ENCODE results near the gene INSYN2B.
"Not testable (repeated sequence)": the region's sequence is repeated elsewhere in the genome, so short reads cannot be mapped to it uniquely, and the experiment has no call there.

INSYN2B gene

DNA sequence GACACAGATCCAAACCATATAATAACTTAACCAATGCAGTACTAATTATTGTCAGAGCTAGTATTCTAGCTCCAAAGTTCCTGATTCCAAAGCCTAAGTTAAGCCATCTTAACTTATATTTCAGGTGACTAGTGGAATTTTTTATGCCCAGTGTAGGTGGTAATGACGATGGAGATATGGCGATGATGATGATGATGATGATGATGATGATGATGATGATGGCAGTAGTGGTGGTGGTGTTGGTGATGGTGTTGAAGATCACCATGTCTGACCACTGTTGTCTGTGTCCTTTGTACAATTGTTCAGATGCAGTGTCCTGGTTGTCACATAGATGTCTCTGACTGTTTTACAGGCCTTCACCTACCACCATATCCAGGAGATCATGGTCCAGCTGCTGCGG, 139.9 kb downstream of the INSYN2B start:
- DNase-seq, result no peak

DNA sequence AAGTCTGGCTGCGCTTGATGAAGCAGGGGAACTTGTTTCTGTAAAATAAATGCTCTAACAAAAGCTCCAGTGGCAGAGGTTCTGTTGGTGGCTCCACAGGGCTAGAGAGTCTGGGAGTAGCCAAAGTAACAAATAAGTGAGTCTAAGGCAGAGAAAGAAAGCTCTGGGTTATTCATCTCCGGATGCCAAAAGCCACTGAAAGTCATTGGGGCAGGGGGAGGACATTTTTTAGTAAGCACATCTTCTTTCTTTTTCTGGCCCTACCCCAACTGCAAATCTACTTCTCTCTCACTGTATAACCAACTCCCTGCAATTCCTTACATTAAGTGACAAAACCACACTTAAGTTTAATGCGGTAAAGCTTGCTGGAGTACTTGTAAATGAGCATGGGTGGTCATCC, 141.6 kb downstream of the INSYN2B start:
- DNase-seq, result no peak

DNA sequence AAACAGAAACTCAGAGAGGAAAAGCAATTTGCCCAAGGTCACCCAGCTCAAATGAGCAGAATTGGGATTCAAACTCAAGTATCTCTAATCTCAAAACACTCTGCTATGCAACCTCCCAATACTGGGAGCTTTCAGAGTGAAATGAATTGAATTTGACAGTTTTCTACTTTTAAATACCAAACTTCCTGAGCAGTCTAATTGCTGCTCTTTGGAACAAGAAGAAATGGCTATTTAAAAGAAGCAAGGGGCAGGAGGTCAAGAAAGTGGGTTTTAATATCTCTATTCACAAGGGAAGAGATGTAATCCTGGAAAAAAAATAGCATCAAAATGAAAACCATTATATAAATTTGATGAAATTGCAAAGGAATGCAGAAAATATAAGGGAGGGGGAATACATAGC, 142.6 kb downstream of the INSYN2B start:
- no peak for DNase-seq

DNA sequence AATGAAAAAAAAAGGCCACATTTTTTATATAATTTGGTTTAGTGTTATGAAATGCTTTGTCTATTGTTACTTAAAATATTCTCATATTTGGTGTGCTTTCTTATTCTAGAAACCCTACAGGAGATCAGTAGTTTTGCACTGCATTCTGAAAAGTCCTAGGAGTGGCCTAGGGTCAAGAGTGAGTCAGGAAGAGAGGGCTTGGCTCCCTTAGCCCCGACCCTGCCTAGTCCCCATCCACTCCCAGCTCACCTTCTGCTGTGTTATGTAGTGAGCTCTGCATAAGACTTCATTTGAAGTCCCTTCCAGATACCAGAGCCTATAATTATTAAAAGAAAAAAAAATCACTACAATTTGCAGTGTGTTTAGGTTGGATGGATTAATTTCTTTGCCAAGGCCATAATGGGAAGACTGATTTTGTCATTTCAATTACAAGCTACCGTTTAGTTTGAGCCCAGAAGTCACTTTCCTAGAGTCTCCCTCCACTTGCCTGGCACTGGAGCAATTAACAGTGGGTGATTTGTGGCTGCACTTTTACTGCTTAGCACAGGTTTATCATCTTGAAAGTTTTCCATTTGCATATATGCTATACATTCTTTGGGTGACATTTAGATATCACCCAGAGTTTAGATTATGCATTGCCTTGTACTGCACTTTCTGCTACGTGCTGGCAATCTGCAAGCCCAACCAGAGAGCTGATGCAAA, 143.3 kb downstream of the INSYN2B start:
- no peak for DNase-seq

DNA sequence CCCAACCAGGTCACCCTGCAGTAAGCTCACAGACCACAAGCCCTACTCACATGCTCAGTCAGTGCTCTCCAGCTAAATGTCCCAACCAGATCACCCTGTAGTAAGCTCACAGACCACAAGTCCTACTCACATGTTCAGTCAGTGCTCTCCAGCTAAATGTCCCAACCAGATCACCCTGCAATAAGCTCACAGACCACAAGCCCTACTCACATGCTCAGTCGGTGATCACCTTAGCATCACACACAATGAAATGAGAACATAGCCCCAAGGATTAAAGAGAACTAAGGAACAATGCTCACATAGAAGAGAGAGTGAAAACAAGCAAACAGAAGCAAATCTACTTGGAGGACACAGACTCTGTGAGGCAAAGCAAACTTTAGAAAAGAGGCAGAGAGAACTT, 145.8 kb downstream of the INSYN2B start:
- DNase-seq, result not testable (repeated sequence)

DNA sequence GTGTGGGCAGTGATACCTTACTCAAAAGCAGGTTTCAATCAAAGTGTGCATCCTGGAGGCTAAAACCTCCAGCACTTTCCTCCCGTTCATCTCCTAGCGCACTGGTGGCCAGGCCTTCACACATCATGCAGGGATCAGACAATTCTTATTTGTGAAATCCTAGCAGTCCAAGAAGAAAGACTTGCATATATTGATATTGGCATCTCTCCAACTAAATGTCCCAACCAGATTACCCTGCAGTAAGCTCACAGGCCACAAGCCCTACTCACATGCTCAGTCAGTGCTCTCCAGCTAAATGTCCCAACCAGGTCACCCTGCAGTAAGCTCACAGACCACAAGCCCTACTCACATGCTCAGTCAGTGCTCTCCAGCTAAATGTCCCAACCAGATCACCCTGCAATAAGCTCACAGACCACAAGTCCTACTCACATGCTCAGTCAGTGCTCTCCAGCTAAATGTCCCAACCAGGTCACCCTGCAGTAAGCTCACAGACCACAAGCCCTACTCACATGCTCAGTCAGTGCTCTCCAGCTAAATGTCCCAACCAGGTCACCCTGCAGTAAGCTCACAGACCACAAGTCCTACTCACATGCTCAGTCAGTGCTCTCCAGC, 146.5 kb downstream of the INSYN2B start:
- DNase-seq, result not testable (repeated sequence)

DNA sequence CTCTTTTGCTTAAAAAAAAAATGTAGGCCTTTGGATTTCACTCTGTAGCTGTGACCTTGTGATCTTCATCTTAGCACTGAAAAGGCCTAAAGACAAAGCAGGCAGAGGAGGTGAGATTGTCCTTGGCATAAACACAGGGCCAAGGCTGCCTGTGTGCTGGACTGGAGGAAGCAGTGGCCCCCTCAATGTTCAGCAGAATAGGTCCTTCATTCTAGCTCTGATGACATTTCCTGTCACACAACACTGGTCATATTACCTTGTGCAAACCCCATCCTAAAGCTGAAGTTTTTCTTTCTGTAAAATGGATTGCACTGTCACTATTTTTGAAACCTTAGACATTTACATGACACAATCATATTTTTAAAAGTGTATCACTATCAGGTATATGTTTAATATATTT, 147.4 kb downstream of the INSYN2B start:
- DNase-seq, result no peak

DNA sequence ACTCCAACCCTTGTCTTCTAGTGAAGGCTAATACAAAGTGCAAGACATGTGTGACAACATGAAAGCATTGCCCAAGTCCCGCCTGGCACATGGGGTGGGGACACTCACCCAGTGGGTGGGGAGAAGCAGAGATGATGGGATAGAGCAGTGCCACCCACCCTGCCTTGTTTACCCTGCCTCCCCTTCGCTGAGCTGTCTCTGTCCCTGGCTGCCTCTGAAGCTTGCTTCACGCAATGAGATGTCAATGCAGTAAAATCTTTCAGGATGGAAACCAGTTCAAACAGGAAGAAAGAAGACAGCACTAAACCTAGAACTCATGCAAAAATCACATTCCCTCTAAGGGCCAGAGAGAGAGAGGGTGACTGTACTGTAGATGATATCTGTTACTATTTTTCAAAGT, 148.0 kb downstream of the INSYN2B start:
- no peak for DNase-seq

DNA sequence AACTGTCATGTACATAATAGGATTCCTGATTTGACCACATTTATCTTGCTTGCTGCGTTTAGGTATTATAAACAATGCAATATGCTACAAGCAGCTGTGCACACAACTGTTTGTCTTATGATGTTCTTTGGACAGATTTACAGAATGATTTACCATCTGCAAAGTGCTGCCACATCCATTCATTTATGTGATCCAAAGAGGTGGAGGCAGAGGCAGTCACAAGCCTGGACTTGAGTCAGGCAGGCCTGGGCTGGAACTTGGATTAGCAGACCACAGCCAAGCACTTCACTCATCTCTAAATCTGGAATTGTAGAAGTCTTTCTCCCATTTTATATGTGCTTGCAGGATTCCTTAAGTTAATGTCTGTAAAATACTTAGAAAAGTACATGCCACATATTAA, 149.0 kb downstream of the INSYN2B start:
- no peak for DNase-seq

DNA sequence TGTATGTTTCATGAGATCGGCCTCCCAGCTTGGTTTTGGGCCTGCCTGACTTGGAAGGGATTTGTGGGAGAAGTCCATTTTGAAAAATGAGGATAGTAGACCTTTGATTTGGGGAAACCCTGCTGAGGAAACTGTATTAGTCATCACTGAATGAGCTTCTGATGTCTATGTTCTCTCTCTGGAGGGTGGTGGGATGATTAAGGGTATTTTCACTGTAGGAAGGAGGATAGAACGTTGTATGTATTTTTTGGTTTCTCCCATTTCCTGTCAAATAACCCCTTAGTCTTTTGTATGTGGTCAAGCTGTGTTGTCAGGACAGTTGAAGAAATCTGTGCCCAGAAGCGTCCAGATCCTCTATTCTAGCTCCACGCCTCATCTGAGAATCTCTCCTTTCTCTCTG, 151.9 kb downstream of the INSYN2B start:
- no peak for DNase-seq

DNA sequence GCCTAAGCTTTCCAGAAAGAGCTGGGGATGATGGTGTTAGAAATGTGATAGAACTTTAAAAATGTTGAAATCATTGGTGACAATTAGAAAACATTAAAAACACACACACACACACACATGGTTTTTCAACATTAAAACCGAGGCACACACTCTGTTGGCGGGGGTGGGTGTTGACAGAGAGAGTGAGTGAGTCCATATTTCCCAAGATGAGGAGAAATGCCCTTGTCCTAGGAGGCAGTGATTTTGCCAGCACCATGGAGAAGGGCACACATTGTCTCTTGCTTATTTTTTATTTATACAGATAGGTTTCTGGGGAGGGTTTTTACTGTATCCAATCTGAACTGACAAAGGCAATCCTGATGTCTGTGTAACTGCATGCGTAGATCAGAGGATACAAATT, 152.5 kb downstream of the INSYN2B start:
- DNase-seq, result no peak

DNA sequence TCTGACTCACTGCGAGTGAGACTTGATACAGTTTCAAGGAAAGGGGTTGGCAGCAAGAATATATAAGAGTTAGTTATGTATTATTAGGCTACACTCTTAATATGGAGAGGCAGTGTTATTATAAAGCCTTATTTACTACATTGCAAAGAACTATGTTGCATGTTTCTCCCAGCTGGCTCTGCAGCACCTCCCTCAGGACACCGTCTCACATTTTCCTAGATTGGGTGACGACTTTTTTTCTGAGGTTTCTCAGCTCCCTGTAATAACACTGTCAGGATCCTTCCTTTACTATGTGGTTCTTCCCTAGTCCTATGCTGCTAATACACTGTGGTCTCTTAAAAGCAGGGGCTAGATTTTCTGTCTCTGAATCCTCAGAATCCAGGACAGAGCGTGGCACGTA, 153.7 kb downstream of the INSYN2B start:
- no peak for DNase-seq

DNA sequence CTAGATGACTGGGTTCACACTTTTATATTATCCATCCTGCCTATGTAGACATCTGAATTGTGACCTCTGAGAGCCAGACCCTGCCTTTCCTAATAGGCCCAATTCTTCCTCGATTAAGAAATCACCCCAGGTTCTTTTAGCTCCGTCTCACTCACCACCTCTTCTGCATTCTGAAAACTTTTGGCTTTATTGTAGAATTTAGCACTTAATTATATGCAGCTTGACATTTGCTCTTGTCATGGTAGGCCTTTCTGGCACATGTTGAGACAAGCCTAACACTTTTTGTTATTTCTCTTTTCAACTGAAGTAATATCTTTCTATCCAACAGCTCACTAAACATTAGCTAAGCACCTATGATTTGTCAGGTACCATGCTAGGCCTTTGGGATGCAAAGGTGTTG, 163.3 kb downstream of the INSYN2B start:
- no peak for DNase-seq

DNA sequence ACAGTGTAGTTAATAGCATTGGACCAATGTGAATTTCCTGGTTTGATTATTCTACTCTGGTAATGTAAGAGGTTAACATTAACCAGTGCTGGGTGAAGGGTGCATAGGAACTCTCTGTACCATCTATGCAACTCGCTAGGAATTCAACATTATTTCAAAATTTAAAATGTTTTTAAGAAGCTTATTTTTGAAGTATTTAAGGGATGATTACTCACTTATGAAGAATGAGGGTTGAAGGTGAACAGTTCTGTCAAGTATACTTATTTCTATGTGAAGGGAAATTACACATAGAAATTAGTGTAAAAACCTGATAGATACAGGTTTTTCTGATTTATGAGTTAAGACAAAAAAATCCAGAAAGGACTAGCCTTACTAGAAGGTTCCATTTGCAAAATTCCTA, 165.8 kb downstream of the INSYN2B start:
- no peak for DNase-seq

Data from CD4-positive, alpha-beta T cell treated with Interleukin-17A for 1 hour (primary cell).